ENCODE measurements around the gene CFAP69. TPM values are rescaled to one million over a fixed set of nuclear protein-coding genes. Genes with fewer than 3 reads are reported as not detected.

CFAP69 gene
- total RNA-seq, 2 donors from 2014 or later: 3.8 to 14.0 TPM

DNA sequence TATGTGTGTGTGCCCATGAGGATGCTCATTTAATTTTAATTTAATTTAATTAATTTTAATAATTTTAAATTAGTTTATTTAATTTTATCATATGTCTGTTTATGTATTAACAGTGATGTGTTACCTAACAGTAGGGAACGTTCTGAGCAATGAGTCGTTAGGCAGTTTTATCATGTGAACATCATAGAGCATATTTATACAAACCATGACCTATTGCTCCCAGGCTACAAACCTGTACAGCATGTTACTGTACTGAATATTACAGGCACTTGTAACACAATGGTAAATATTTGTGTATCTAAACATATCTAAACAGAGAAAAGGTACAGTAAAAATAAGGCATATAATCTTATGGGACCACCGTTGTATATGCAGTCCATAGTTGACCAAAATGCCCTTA lies 13.7 kb upstream of the CFAP69 start:
- no peak for TF ChIP-seq CTCF (IDR thresholded peaks at IDR 0.05)
- Histone ChIP-seq H3K27me3 (replicated peaks; ENCODE audit: insufficient read depth) (no peaks in the 10 kb centered on the region), H3K27ac (no peak overlapping the region), H3K4me3 (no peak overlapping the region), H3K36me3 (peaks cover 8% of the 10 kb centered on the region), H3K4me1 (ENCODE audit: control insufficient read depth in 1 of 2, low read depth in 2 of 2) (no peaks in the 10 kb centered on the region), H3K9me3 (no peaks in the 10 kb centered on the region)
- DNase-seq (ENCODE audit: low spot score): no peak
- ATAC-seq (ENCODE audit: insufficient number of reproducible peaks, low FRiP score, low read depth): no peak

DNA sequence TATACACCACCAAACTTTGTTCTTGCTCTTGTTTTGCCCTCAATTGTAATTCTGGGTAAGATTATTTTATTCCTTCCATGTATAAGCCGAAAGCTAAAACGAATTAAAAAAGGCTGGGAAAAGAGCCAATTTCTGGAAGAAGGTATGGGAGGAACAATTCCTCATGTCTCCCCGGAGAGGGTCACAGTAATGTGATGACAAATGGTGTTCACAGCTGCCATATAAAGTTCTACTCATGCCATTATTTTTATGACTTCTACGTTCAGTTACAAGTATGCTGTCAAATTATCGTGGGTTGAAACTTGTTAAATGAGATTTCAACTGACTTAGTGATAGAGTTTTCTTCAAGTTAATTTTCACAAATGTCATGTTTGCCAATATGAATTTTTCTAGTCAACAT lies 12.5 kb upstream of the CFAP69 start:
- H3K4me3 ChIP-seq: no peak overlapping the region
- ATAC-seq (ENCODE audit: insufficient number of reproducible peaks, low FRiP score, low read depth): no peak
- DNase-seq (ENCODE audit: low spot score): no peak
- peaks cover 8% of the 10 kb centered on the region for H3K36me3 ChIP-seq
- TF ChIP-seq CTCF (IDR thresholded peaks at IDR 0.05): no peak
- H3K27me3 ChIP-seq (replicated peaks; ENCODE audit: insufficient read depth): no peaks in the 10 kb centered on the region
- no peaks in the 10 kb centered on the region for H3K4me1 ChIP-seq (ENCODE audit: control insufficient read depth in 1 of 2, low read depth in 2 of 2)
- H3K27ac ChIP-seq: no peak overlapping the region
- H3K9me3 ChIP-seq: no peaks in the 10 kb centered on the region

- Histone ChIP-seq H3K27me3 (replicated peaks; ENCODE audit: insufficient read depth) (no peaks in the 10 kb centered on the region), H3K27ac (no peak overlapping the region), H3K4me3 (no peak overlapping the region), H3K4me1 (ENCODE audit: control insufficient read depth in 1 of 2, low read depth in 2 of 2) (no peaks in the 10 kb centered on the region), H3K36me3 (peaks cover 3% of the 10 kb centered on the region), H3K9me3 (no peaks in the 10 kb centered on the region)
- DNase-seq (ENCODE audit: low spot score) (no peak), ATAC-seq (ENCODE audit: insufficient number of reproducible peaks, low FRiP score, low read depth) (no peak)
- no peak for TF ChIP-seq CTCF (IDR thresholded peaks at IDR 0.05)
These were observed 11.4 kb upstream of the CFAP69 start for GRCh38 chr7:90233569-90233968.

DNA sequence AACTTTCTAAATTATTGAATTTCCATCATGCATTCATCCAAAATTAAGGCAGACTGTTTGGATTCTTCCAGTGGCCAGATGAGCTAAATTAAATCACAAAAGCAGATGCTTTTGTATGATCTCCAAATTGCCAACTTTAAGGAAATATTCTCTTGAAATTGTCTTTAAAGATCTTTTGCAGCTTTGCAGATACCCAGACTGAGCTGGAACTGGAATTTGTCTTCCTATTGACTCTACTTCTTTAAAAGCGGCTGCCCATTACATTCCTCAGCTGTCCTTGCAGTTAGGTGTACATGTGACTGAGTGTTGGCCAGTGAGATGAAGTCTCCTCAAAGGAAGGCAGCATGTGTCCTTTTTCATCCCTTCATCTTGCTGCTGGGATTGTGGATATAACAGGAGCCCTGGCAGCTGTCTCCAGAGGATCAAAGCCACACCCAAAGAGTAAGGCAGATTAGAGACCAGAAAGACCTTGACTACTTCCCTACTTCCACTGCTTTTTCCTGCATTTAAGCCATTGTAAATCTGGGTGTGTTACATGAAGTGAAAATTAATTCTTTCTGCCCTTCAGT lies 8.2 kb upstream of the CFAP69 start:
- H3K9me3 ChIP-seq: no peaks in the 10 kb centered on the region
- no peaks in the 10 kb centered on the region for H3K27me3 ChIP-seq (replicated peaks; ENCODE audit: insufficient read depth)

GRCh38 chr7:90238022-90238421 lies 7.0 kb upstream of the CFAP69 start:
- Histone ChIP-seq H3K36me3 (peaks cover 3% of the 10 kb centered on the region), H3K4me3 (no peak overlapping the region), H3K9me3 (no peaks in the 10 kb centered on the region), H3K27ac (no peak overlapping the region), H3K4me1 (ENCODE audit: control insufficient read depth in 1 of 2, low read depth in 2 of 2) (no peaks in the 10 kb centered on the region), H3K27me3 (replicated peaks; ENCODE audit: insufficient read depth) (no peaks in the 10 kb centered on the region)
- TF ChIP-seq CTCF (IDR thresholded peaks at IDR 0.05): no peak
- DNase-seq (ENCODE audit: low spot score) (no peak), ATAC-seq (ENCODE audit: insufficient number of reproducible peaks, low FRiP score, low read depth) (no peak)

More for the DNA sequence above, 8.2 kb upstream of the CFAP69 start:
- no peaks in the 10 kb centered on the region for H3K4me1 ChIP-seq (ENCODE audit: control insufficient read depth in 1 of 2, low read depth in 2 of 2)
- no peak for ATAC-seq (ENCODE audit: insufficient number of reproducible peaks, low FRiP score, low read depth)
- DNase-seq (ENCODE audit: low spot score): no peak
- H3K4me3 ChIP-seq: no peak overlapping the region
- no peak overlapping the region for H3K27ac ChIP-seq
- peaks cover 3% of the 10 kb centered on the region for H3K36me3 ChIP-seq
- no peak for TF ChIP-seq CTCF (IDR thresholded peaks at IDR 0.05)
